ENCODE measurements around the gene HOXA7.

The HOXA7 gene

GRCh38 chr7:27109466-27110185 is 46.8 kb downstream of the HOXA7 start:
- no peak overlapping the region for H3K27ac Mint-ChIP-seq
- H3K27me3 Mint-ChIP-seq (ENCODE audit: low read depth), result peaks cover 15% of the 10 kb centered on the region
- no peak overlapping the region for H3K4me3 Mint-ChIP-seq
- H3K9me3 Mint-ChIP-seq, result no peaks in the 10 kb centered on the region
- no peaks in the 10 kb centered on the region for H3K36me3 Mint-ChIP-seq (ENCODE audit: low read depth)
- no peak for DNase-seq (ENCODE audit: low spot score)
- no peaks in the 10 kb centered on the region for H3K4me1 Mint-ChIP-seq (ENCODE audit: low read depth)

DNA sequence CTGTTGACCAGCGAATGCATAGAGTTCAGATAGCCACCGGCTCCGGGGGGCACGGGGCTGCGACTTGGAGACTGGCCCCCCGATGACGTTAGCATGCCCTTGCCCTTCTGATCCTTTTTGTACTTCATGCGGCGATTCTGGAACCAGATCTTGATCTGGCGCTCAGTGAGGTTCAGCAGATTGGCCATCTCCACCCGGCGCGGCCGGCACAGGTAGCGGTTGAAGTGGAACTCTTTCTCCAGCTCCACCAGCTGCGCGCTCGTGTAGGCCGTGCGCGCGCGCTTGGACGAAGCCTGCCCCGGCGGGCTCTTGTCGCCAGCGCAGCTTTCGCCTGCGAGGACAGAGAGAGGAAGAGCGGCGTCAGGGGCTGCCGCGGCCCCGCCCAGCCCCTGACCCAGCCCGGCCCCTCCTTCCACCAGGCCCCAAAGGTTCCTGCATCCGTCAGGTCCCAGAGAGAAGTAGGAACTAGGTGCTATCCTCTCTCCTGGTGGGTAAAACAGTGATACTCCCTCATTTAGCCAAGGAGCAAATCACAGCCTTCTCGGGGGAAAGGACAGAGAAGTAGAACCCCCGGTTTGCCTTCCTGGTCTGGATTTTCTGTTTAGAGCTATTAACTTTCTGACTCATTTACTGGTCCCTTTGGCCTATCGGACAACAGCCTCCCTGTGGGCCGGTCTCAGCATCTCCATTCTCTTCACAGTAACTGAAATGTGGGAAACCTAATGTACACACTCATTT is 47.9 kb downstream of the HOXA7 start:
- no peaks in the 10 kb centered on the region for H3K36me3 Mint-ChIP-seq (ENCODE audit: low read depth)
- H3K27ac Mint-ChIP-seq, result no peak overlapping the region
- DNase-seq (ENCODE audit: low spot score), result no peak

DNA sequence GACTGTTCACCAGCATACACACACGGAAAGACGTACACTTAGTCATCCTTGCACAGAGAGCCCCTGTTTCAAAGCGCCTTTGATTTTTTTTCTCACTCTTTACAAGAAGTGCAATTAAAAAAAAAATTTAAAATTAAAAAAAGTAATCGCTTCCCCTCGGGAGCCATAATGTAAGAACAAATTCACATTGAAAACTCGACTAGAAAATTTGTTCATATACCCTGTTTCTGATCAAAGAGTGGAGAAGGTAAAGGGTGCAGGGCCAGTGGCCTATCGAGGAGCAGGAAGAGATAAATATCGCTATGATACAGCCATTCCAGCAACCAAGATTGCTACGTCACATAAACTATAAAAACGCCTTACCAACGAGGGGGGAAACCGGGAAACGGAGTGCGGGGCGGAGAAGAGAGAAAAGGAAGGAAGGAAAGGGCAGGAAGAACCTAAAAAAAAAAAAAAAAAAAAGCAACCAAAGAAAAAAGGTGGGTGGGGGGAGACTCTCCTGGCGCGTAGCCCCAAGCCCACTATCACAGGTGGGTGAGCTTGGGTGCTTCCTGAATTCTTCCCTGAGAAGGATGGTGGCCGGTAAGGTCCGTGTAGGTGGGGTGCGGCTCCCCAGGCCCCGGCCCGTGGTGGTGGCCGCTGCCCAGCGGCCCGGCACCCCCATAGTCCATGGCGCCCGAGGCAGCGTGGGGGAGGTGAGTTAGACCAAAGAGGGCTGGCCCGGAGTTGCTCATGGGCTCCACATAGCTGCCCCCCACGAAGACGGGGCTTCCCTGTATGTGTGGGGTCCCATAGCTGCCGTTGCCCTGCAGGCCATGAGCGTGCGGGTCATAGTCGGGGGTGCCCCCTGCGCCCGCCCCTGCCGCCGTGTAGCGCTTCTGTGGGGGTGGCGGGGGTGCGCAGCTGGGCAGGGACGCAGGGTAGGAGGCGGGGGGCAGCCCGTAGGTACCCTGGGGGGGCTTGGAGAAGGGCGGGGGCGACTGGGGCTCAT is 48.8 kb downstream of the HOXA7 start:
- H3K4me3 Mint-ChIP-seq, result no peak overlapping the region
- H3K27ac Mint-ChIP-seq, result no peak overlapping the region
- peaks cover 2% of the 10 kb centered on the region for H3K4me1 Mint-ChIP-seq (ENCODE audit: low read depth)
- no peaks in the 10 kb centered on the region for H3K36me3 Mint-ChIP-seq (ENCODE audit: low read depth)
- no peak for DNase-seq (ENCODE audit: low spot score)
- peaks cover 34% of the 10 kb centered on the region for H3K27me3 Mint-ChIP-seq (ENCODE audit: low read depth)
- no peaks in the 10 kb centered on the region for H3K9me3 Mint-ChIP-seq

More for the DNA sequence above, 47.9 kb downstream of the HOXA7 start:
- H3K27me3 Mint-ChIP-seq (ENCODE audit: low read depth), result peaks cover 26% of the 10 kb centered on the region
- no peak overlapping the region for H3K4me3 Mint-ChIP-seq
- H3K4me1 Mint-ChIP-seq (ENCODE audit: low read depth), result no peaks in the 10 kb centered on the region
- H3K9me3 Mint-ChIP-seq, result no peaks in the 10 kb centered on the region

- Mint-ChIP-seq H3K9me3 (no peaks in the 10 kb centered on the region), H3K4me1 (ENCODE audit: low read depth) (peaks cover 4% of the 10 kb centered on the region), H3K27me3 (ENCODE audit: low read depth) (peaks cover 41% of the 10 kb centered on the region), H3K36me3 (ENCODE audit: low read depth) (no peaks in the 10 kb centered on the region), H3K27ac (no peak overlapping the region), H3K4me3 (no peak overlapping the region)
- DNase-seq (ENCODE audit: low spot score), result no peak
These were observed 49.6 kb downstream of the HOXA7 start for GRCh38 chr7:27106901-27107240.

DNA sequence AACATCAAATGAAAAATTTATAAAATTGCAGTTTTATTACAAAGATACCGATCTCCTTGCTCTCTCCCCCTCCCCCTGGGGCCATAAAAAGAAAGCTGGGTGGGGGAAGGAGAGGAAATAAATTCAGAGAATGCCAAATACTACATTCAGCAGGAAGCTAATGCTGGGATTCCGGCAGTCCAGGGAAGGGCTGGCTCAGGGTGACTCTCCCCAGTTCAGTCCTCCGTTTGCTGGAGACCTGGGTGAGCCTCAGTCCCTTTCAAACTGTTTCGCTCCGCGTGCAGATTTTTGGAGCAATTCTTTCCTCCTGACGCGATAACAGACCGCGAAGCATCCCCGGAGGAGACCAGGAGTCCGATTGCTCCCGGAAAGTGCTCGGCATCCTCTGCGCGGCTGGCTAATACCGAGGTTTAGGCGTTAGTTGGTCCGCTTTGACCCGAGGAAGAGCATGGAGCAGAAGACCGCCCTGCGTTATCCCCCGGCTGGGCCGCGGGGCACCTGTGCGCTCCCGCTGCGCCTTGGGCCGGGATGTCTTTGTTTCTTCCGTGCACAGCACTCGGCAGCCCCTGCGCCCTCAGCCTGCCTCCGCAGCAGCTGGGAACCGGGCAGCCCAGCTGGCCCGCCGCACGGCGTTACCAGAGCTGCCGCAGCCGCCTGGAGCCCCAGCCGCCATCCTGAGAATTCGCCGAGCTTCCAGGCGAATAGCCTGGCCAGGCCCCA is 50.1 kb downstream of the HOXA7 start:
- H3K27ac Mint-ChIP-seq, result no peak overlapping the region
- H3K36me3 Mint-ChIP-seq (ENCODE audit: low read depth), result no peaks in the 10 kb centered on the region
- no peak for DNase-seq (ENCODE audit: low spot score)
- no peaks in the 10 kb centered on the region for H3K9me3 Mint-ChIP-seq
- peaks cover 4% of the 10 kb centered on the region for H3K4me1 Mint-ChIP-seq (ENCODE audit: low read depth)
- peaks cover 46% of the 10 kb centered on the region for H3K27me3 Mint-ChIP-seq (ENCODE audit: low read depth)
- H3K4me3 Mint-ChIP-seq, result no peak overlapping the region

DNA sequence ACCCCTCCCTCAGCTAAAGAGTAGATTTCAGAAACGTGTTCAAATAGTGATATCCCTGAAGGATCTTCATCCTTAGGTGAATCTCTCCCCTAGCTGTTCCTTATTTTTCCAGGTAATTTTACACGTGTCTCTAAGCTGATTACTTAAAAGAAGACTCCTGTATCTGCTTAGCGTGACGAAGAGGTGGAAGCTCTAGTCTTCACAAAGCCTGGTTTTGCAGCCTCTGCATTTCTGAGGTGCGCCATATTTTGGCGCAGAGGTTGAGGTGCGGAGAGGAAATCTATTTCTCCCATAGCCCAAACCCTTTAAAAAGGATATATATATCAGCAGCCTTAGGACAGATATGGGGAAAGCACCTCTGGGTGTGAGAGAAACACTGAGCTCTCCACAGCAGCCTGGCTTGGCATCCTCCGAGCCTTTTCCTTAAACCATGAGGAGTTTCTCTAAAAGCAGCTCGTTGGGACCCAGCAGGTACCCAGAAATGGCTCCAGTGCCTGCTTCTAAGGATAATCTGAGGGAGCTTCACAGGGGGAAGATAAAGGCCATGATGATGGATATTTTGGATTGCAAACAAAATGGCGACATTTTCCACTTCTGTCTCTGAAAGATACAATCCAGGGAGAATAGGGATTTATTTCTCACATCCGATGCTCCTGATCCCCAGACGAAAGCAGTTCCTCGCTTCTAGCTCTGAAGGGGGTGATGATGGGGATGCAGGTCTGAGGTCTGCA is 51.0 kb downstream of the HOXA7 start:
- no peak overlapping the region for H3K27ac Mint-ChIP-seq

DNA sequence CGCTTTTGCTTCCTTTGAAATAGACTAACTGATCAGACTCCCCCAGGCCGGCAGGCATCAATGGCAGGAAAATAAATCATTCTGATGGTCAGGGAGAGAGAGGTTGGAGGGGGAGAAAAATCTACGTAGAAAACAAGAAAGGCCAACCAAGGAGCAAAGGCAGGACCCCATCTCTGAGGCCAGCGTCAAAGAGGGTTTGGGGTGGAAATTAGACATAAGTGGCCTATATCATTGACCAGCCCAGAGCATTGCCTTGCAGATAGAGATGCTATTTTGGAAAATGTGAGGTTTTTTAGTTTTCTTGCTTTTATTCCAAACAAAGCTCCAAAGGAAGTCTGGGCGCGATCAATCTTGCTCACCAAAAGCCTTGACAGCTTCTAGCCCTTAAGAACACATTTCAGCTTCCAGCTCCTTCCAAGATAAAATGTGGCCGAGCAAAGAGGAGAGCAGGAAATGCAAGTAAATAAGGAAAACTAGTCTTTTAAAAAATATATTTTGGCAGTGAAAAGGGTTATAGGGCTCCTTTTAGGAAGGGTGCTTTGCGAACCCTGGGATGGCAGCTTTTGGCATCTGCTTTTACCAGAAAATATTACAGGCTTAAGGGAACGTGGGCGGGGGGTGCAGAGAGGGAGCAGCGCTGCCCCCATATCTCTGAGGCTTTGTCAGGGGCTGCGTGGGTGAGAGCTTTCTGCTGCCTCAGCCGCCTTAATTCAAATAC is 52.0 kb downstream of the HOXA7 start:
- peaks cover 1% of the 10 kb centered on the region for H3K36me3 Mint-ChIP-seq (ENCODE audit: low read depth)
- DNase-seq (ENCODE audit: low spot score), result no peak
- no peak overlapping the region for H3K4me3 Mint-ChIP-seq
- H3K9me3 Mint-ChIP-seq, result no peaks in the 10 kb centered on the region
- H3K27me3 Mint-ChIP-seq (ENCODE audit: low read depth), result peaks cover 65% of the 10 kb centered on the region
- H3K27ac Mint-ChIP-seq, result no peak overlapping the region
- peaks cover 4% of the 10 kb centered on the region for H3K4me1 Mint-ChIP-seq (ENCODE audit: low read depth)

More for the DNA sequence above, 51.0 kb downstream of the HOXA7 start:
- DNase-seq (ENCODE audit: low spot score), result no peak
- H3K4me1 Mint-ChIP-seq (ENCODE audit: low read depth), result peaks cover 4% of the 10 kb centered on the region
- H3K4me3 Mint-ChIP-seq, result no peak overlapping the region
- no peaks in the 10 kb centered on the region for H3K36me3 Mint-ChIP-seq (ENCODE audit: low read depth)
- peaks cover 55% of the 10 kb centered on the region for H3K27me3 Mint-ChIP-seq (ENCODE audit: low read depth)
- no peaks in the 10 kb centered on the region for H3K9me3 Mint-ChIP-seq
